ENCODE results near the gene TBX5.

DNA sequence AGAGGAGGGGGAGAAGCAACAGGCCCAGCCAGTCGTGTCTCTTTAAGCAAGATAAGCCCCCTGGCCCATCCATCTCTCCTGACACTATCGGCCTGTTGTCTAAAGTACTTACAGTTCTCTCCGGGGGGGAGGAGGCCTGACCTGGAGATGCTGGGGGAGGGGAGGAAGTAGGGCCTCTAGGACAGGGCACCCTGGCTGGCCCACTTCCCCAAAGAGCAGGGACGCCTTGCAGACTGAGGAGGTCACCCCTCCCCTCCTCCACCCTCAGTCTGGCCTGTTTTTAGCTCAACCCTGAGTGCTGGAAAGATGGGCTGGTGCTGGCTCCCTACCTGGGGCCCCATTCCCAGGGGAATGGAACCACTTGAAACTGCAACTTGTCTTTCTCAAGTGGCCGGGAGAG lies 70.3 kb downstream of the TBX5 start:
- TF ChIP-seq POLR2AphosphoS5 (IDR thresholded peaks at IDR 0.05) = no peak
- no peak for TF ChIP-seq EP300 (IDR thresholded peaks at IDR 0.05)
